OCI-M1 (cell line): ENCODE data around the gene ABHD17B.
"Not testable (repeated sequence)": the region's sequence is repeated elsewhere in the genome, so short reads cannot be mapped to it uniquely, and the experiment has no call there.

ENCODE experiments used
- DNase-seq: peaks from one replicate; lab custom pipeline; 2025; lab: John Stamatoyannopoulos, UW

Gene ABHD17B

GRCh38 chr9:71911061-71911907 lies at the start of gene ABHD17B, which contains the start of gene C9orf85:
Gene ABHD17B, minus strand, starts transcription at chr9:71911193. Its CDS starts 36,113 bp downstream, at chr9:71875080.
Gene C9orf85, plus strand, starts transcription at chr9:71911639. Its CDS starts 96 bp downstream, at chr9:71911735.
- peak; percentile 99 for DNase-seq

GRCh38 chr9:71955300-71955915 lies 44.4 kb upstream of the ABHD17B start:
- DNase-seq = peak; percentile 64

GRCh38 chr9:71954652-71955051 lies 43.7 kb upstream of the ABHD17B start:
- not testable (repeated sequence) for DNase-seq

- DNase-seq = no peak
Observed at GRCh38 chr9:71944754-71945375, 33.9 kb upstream of the ABHD17B start.

GRCh38 chr9:71941998-71942567 lies 31.1 kb upstream of the ABHD17B start:
- no peak for DNase-seq

GRCh38 chr9:71941060-71941568 lies 30.1 kb upstream of the ABHD17B start:
- DNase-seq = no peak

- no peak for DNase-seq
Observed at GRCh38 chr9:71937898-71938297, 26.9 kb upstream of the ABHD17B start.

- no peak for DNase-seq
Observed at GRCh38 chr9:71937070-71937625, 26.2 kb upstream of the ABHD17B start.

- DNase-seq = no peak
Observed at GRCh38 chr9:71936066-71936465, 25.1 kb upstream of the ABHD17B start.

GRCh38 chr9:71931166-71931565 lies 20.2 kb upstream of the ABHD17B start:
- DNase-seq = no peak

GRCh38 chr9:71929791-71930440 lies 18.9 kb upstream of the ABHD17B start:
- no peak for DNase-seq

GRCh38 chr9:71929223-71929622 lies 18.2 kb upstream of the ABHD17B start:
- DNase-seq = no peak

- no peak for DNase-seq
Observed at GRCh38 chr9:71928806-71929205, 17.8 kb upstream of the ABHD17B start.

GRCh38 chr9:71928376-71928775 lies 17.4 kb upstream of the ABHD17B start:
- DNase-seq = no peak

- no peak for DNase-seq
Observed at GRCh38 chr9:71925834-71926233, 14.8 kb upstream of the ABHD17B start.

- no peak for DNase-seq
Observed at GRCh38 chr9:71924576-71924975, 13.6 kb upstream of the ABHD17B start.

- no peak for DNase-seq
Observed at GRCh38 chr9:71921190-71921814, 10.3 kb upstream of the ABHD17B start.

GRCh38 chr9:71920456-71921189 lies 9.6 kb upstream of the ABHD17B start:
- no peak for DNase-seq

- no peak for DNase-seq
Observed at GRCh38 chr9:71918419-71918818, 7.4 kb upstream of the ABHD17B start.

- peak; percentile 22 for DNase-seq
Observed at GRCh38 chr9:71916834-71917534, 6.0 kb upstream of the ABHD17B start.
